Measurements from ENCODE around the gene CERCAM. TPM values are rescaled to one million over a fixed set of nuclear protein-coding genes. Genes with fewer than 3 reads are reported as not detected.

Gene CERCAM
- total and polyA plus RNA-seq, 2 of the 13 experiments (the other 11 are each of a cell fraction or from before 2014, with no cell fraction given), result 9.0 to 17.1 TPM

DNA sequence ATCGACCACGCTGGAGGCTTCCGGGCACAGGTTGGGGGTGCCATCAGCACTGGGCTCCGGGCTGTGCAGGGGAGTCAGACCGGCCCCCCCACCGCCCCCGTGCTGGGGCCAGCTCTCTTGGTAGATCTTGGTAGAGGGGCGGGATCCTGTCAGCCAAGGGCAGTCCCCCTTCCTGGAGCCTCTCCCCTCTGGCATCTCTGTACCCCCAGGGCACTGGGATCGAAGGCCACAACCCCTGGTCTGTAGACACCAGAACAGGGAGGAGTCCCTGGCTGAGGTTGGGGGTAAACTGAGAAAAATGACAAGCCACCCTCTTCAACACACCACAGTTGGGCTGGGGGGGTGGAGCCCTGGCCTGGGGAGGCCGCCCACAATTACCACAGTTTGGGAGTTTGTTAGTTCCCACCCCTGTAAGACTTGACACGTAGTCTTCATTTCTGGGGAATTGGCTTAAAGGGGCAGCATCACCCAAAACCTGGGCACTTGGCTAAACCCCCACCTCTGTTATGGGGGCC lies 882 bp downstream of the CERCAM start (continued):
- TF ChIP-seq, protein P1, sequence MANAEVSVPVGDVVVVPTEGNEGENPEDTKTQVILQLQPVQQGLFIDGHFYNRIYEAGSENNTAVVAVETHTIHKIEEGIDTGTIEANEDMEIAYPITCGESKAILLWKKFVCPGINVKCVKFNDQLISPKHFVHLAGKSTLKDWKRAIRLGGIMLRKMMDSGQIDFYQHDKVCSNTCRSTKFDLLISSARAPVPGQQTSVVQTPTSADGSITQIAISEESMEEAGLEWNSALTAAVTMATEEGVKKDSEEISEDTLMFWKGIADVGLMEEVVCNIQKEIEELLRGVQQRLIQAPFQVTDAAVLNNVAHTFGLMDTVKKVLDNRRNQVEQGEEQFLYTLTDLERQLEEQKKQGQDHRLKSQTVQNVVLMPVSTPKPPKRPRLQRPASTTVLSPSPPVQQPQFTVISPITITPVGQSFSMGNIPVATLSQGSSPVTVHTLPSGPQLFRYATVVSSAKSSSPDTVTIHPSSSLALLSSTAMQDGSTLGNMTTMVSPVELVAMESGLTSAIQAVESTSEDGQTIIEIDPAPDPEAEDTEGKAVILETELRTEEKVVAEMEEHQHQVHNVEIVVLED (CRISPR knock-in tag; IDR thresholded peaks at IDR 0.05; ENCODE audit: borderline replicate concordance), result peak; percentile 17; the same call in 1 of the 2 replicates
- TF ChIP-seq MYC (CRISPR knock-in tag; IDR thresholded peaks at IDR 0.05; ENCODE audit: borderline replicate concordance) (0 out of 2 replicates have a peak, but pooled peaks have one; percentile 21), TFDP1 (CRISPR knock-in tag; IDR thresholded peaks at IDR 0.05; ENCODE audit: borderline replicate concordance) (0 out of 2 replicates have a peak, but pooled peaks have one; percentile 5), ZBTB3 (CRISPR knock-in tag; IDR thresholded peaks at IDR 0.05; ENCODE audit: borderline replicate concordance, low read depth) (no peak), MED8 (CRISPR knock-in tag; IDR thresholded peaks at IDR 0.05; ENCODE audit: insufficient replicate concordance) (no peak), ZNF788 (CRISPR knock-in tag; IDR thresholded peaks at IDR 0.05; ENCODE audit: borderline replicate concordance) (peak; percentile 3; the same call in 1 of the 2 replicates), PPARG (CRISPR knock-in tag; conservative IDR thresholded peaks at IDR 0.05) (no peak), ZNF687 (CRISPR knock-in tag; IDR thresholded peaks at IDR 0.05) (peak; percentile 37; the same call in 1 of the 2 replicates), PCBP1 (IDR thresholded peaks at IDR 0.05; ENCODE audit: borderline replicate concordance, low read depth, low read length) (0 out of 2 replicates have a peak, but pooled peaks have one; percentile 6)
- TF ChIP-seq, protein P2, sequence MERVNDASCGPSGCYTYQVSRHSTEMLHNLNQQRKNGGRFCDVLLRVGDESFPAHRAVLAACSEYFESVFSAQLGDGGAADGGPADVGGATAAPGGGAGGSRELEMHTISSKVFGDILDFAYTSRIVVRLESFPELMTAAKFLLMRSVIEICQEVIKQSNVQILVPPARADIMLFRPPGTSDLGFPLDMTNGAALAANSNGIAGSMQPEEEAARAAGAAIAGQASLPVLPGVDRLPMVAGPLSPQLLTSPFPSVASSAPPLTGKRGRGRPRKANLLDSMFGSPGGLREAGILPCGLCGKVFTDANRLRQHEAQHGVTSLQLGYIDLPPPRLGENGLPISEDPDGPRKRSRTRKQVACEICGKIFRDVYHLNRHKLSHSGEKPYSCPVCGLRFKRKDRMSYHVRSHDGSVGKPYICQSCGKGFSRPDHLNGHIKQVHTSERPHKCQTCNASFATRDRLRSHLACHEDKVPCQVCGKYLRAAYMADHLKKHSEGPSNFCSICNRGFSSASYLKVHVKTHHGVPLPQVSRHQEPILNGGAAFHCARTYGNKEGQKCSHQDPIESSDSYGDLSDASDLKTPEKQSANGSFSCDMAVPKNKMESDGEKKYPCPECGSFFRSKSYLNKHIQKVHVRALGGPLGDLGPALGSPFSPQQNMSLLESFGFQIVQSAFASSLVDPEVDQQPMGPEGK (CRISPR knock-in tag; IDR thresholded peaks at IDR 0.05), result peak; percentile 16; the same call in 1 of the 2 replicates

All from HepG2 (cell line).